Fibroblast of lung (primary cell): ENCODE data around the gene SMG7.

Source experiments
- EZH2 ChIP-seq: IDR thresholded peaks from 2 replicates; pipeline ENCODE4 v1.5.1; 2012; ENCODE audit warnings: low read length, control low read depth, mild to moderate bottlenecking; ENCODE audit errors: missing control alignments
- TF ChIP-seq, protein P1 (sequence below), 2 donors: IDR thresholded peaks in 1 of 2; conservative IDR thresholded peaks in 1 of 2; 1 replicate in 1 of 2; 2 replicates in 1 of 2; pipeline ENCODE4 v1.5.1; 2011 to 2012; ENCODE audit warnings: low read length in 2 of 2, control low read depth in 1 of 2, inconsistent platforms in 1 of 2, low read depth in 1 of 2, mild to moderate bottlenecking in 1 of 2

- TF ChIP-seq, protein P1, sequence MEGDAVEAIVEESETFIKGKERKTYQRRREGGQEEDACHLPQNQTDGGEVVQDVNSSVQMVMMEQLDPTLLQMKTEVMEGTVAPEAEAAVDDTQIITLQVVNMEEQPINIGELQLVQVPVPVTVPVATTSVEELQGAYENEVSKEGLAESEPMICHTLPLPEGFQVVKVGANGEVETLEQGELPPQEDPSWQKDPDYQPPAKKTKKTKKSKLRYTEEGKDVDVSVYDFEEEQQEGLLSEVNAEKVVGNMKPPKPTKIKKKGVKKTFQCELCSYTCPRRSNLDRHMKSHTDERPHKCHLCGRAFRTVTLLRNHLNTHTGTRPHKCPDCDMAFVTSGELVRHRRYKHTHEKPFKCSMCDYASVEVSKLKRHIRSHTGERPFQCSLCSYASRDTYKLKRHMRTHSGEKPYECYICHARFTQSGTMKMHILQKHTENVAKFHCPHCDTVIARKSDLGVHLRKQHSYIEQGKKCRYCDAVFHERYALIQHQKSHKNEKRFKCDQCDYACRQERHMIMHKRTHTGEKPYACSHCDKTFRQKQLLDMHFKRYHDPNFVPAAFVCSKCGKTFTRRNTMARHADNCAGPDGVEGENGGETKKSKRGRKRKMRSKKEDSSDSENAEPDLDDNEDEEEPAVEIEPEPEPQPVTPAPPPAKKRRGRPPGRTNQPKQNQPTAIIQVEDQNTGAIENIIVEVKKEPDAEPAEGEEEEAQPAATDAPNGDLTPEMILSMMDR (conservative IDR thresholded peaks at IDR 0.05 in 1 of 2, IDR thresholded peaks at IDR 0.05 in 1 of 2; ENCODE audit: low read depth in 1 of 2, low read length in 2 of 2) = no peak
- no peak for TF ChIP-seq EZH2
Observed at GRCh38 chr1:183520379-183520778, 48.1 kb downstream of the SMG7 start.
